Fibroblast of lung (primary cell): ENCODE measurements around the gene ZNF821. TPM values are rescaled to one million over a fixed set of nuclear protein-coding genes. Genes with fewer than 3 reads are reported as not detected.

Source experiments
- DNase-seq, 2 donors: peaks; one replicate each; pipeline versions ENCODE4 v3.0.0 to v3.0.0-alpha.2; 2010; ENCODE audit warnings: low read depth in 2 of 2
- H2AFZ ChIP-seq: 2 replicates; pipeline ENCODE4 v1.5.1; 2012; ENCODE audit warnings: low read length, control low read depth, inconsistent platforms
- H3K27ac ChIP-seq: 2 replicates; pipeline ENCODE4 v1.5.1; 2011; ENCODE audit warnings: low read length, control low read depth; ENCODE audit not compliant: insufficient read depth
- H3K27me3 ChIP-seq: 2 replicates; pipeline ENCODE4 v1.5.1; 2011; ENCODE audit warnings: mild to moderate bottlenecking, low read length; ENCODE audit not compliant: control insufficient read depth, insufficient read depth
- H3K36me3 ChIP-seq: 2 replicates; pipeline ENCODE4 v1.5.1; 2011; ENCODE audit warnings: low read length; ENCODE audit not compliant: control insufficient read depth, insufficient read depth
- H3K4me1 ChIP-seq: 2 replicates; pipeline ENCODE4 v1.5.1; 2011; ENCODE audit warnings: low read length; ENCODE audit not compliant: control insufficient read depth, insufficient read depth; ENCODE audit errors: extremely low read depth
- H3K4me2 ChIP-seq: 2 replicates; pipeline ENCODE4 v1.5.1; 2011; ENCODE audit warnings: low read length, control low read depth; ENCODE audit not compliant: insufficient read depth; ENCODE audit errors: extremely low read depth
- H3K4me3 ChIP-seq, 4 experiments: fragments of 200-600 bp in 1 of 4; sonication (generic) in 1 of 4; replicated peaks in 1 of 4; 2 replicates each; pipeline ENCODE4 v1.5.1; 2011 to 2016; ENCODE audit warnings: low read length in 4 of 4, low read depth in 3 of 4, mild to moderate bottlenecking in 3 of 4, control low read depth in 2 of 4, inconsistent platforms in 1 of 4, mixed read lengths in 1 of 4; ENCODE audit not compliant: insufficient read depth in 1 of 4; ENCODE audit errors: control extremely low read depth in 1 of 4
- H3K79me2 ChIP-seq: 2 replicates; pipeline ENCODE4 v1.5.1; 2012; ENCODE audit warnings: mild to moderate bottlenecking, low read length, inconsistent platforms; ENCODE audit not compliant: control insufficient read depth, insufficient read depth
- H3K9ac ChIP-seq: 2 replicates; pipeline ENCODE4 v1.5.1; 2011; ENCODE audit warnings: mild to moderate bottlenecking, low read length, control low read depth; ENCODE audit not compliant: insufficient read depth
- H3K9me3 ChIP-seq: 2 replicates; pipeline ENCODE4 v1.5.1; 2012; ENCODE audit warnings: low read depth, low read length; ENCODE audit not compliant: control insufficient read depth, insufficient read depth
- H4K20me1 ChIP-seq: 2 replicates; pipeline ENCODE4 v1.5.1; 2011; ENCODE audit warnings: low read length; ENCODE audit not compliant: control insufficient read depth, insufficient read depth; ENCODE audit errors: extremely low read depth
- CTCF ChIP-seq, 2 donors: IDR thresholded peaks in 1 of 2; conservative IDR thresholded peaks in 1 of 2; 1 replicate in 1 of 2; 2 replicates in 1 of 2; pipeline ENCODE4 v1.5.1; 2011 to 2012; ENCODE audit warnings: low read length in 2 of 2, control low read depth in 1 of 2, inconsistent platforms in 1 of 2, low read depth in 1 of 2, mild to moderate bottlenecking in 1 of 2
- EZH2 ChIP-seq: IDR thresholded peaks from 2 replicates; pipeline ENCODE4 v1.5.1; 2012; ENCODE audit warnings: low read length, control low read depth, mild to moderate bottlenecking; ENCODE audit errors: missing control alignments
- polyA minus RNA-seq: library from RNA; depleted of rRNA, polyadenylated mRNA; stranded (reverse); fragments of >200 nt; gene quantifications from 2 replicates; pipeline ENCODE4 v1.2.3, GENCODE V29; 2011; ENCODE audit warnings: low replicate concordance
- polyA plus RNA-seq, 2 donors: library from polyadenylated mRNA; depleted of rRNA in 1 of 2; stranded (reverse) in 1 of 2; unstranded in 1 of 2; fragments of >200 nt; gene quantifications; 2 replicates each; pipeline ENCODE4 v1.2.1, GENCODE V29; 2011 to 2012; ENCODE audit warnings: missing spikeins in 1 of 2
- total RNA-seq: library from RNA; depleted of rRNA; stranded (reverse); fragments of >200 nt; gene quantifications from 2 replicates; pipeline ENCODE4 v1.2.1, GENCODE V29; 2014

ZNF821 gene, protein sequence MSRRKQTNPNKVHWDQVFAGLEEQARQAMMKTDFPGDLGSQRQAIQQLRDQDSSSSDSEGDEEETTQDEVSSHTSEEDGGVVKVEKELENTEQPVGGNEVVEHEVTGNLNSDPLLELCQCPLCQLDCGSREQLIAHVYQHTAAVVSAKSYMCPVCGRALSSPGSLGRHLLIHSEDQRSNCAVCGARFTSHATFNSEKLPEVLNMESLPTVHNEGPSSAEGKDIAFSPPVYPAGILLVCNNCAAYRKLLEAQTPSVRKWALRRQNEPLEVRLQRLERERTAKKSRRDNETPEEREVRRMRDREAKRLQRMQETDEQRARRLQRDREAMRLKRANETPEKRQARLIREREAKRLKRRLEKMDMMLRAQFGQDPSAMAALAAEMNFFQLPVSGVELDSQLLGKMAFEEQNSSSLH
- 3.3 and 5.9 TPM in 2 replicates for total RNA-seq
- 4.9 and 5.8 TPM in 2 replicates for polyA plus RNA-seq
- polyA plus RNA-seq (2012): 3.5 and 3.6 TPM in 2 replicates
- 2.3 and 5.8 TPM in 2 replicates for polyA minus RNA-seq

GRCh38 chr16:71883849-71884638, at the start of gene ZNF821:
ZNF821 (minus strand) TSS chr16:71884182; CDS start chr16:71879946, 4,236 bp downstream.
- H3K27me3 ChIP-seq: no peaks in the 10 kb centered on the region
- no peak for TF ChIP-seq CTCF (conservative IDR thresholded peaks at IDR 0.05 in 1 of 2, IDR thresholded peaks at IDR 0.05 in 1 of 2; ENCODE audit: low read depth in 1 of 2, low read length in 2 of 2)
- no peak for TF ChIP-seq EZH2
- peaks cover 2% of the 10 kb centered on the region for H3K4me1 ChIP-seq
- no peaks in the 10 kb centered on the region for H3K79me2 ChIP-seq
- peak within 1 kb of the TSS; percentile 52 for H3K27ac ChIP-seq
- H3K4me3 ChIP-seq: peak within 1 kb of the TSS; percentile 66 to 84 (median 69)
- no peaks in the 10 kb centered on the region for H3K9me3 ChIP-seq
- H3K4me2 ChIP-seq: peak within 1 kb of the TSS; percentile 83
- peak; percentile 64 to 75 for DNase-seq
- H3K36me3 ChIP-seq: no peaks in the 10 kb centered on the region
- H3K9ac ChIP-seq: peak within 1 kb of the TSS; percentile 61
- peak within 1 kb of the TSS; percentile 93 for H2AFZ ChIP-seq
- H4K20me1 ChIP-seq: no peaks in the 10 kb centered on the region

- no peaks in the 10 kb centered on the region for H4K20me1 ChIP-seq
- no peak overlapping the region for H3K27ac ChIP-seq
- no peaks in the 10 kb centered on the region for H3K9me3 ChIP-seq
- TF ChIP-seq EZH2 (no peak), CTCF (conservative IDR thresholded peaks at IDR 0.05 in 1 of 2, IDR thresholded peaks at IDR 0.05 in 1 of 2; ENCODE audit: low read depth in 1 of 2, low read length in 2 of 2) (no peak)
- H3K79me2 ChIP-seq: peaks cover 21% of the 10 kb centered on the region
- H3K4me1 ChIP-seq: peaks cover 17% of the 10 kb centered on the region
- no peak overlapping the region for H2AFZ ChIP-seq
- H3K36me3 ChIP-seq: peaks cover 13% of the 10 kb centered on the region
- H3K27me3 ChIP-seq: no peaks in the 10 kb centered on the region
- no peak for DNase-seq
- no peak overlapping the region for H3K4me2 ChIP-seq
- no peak overlapping the region for H3K4me3 ChIP-seq
- H3K9ac ChIP-seq: no peak overlapping the region
These were observed 49.0 kb upstream of the ZNF821 start for GRCh38 chr16:71933017-71933416.

GRCh38 chr16:71931599-71931998, 47.6 kb upstream of the ZNF821 start:
- no peaks in the 10 kb centered on the region for H4K20me1 ChIP-seq
- H3K36me3 ChIP-seq: peaks cover 15% of the 10 kb centered on the region
- TF ChIP-seq EZH2 (no peak), CTCF (conservative IDR thresholded peaks at IDR 0.05 in 1 of 2, IDR thresholded peaks at IDR 0.05 in 1 of 2; ENCODE audit: low read depth in 1 of 2, low read length in 2 of 2) (no peak)
- H3K27ac ChIP-seq: no peak overlapping the region
- no peaks in the 10 kb centered on the region for H3K9me3 ChIP-seq
- no peaks in the 10 kb centered on the region for H3K27me3 ChIP-seq
- peaks cover 24% of the 10 kb centered on the region for H3K79me2 ChIP-seq
- no peak overlapping the region for H3K9ac ChIP-seq
- DNase-seq: no peak
- no peak overlapping the region for H2AFZ ChIP-seq
- H3K4me1 ChIP-seq: peaks cover 26% of the 10 kb centered on the region
- H3K4me2 ChIP-seq: no peak overlapping the region
- no peak overlapping the region for H3K4me3 ChIP-seq
